Lower leg skin (tissue), 3 donors: ENCODE measurements around the gene SMOC2.

Experiments
- POLR2A ChIP-seq, 2 donors: fragments of 450-650 bp; IDR thresholded peaks; one replicate each; pipeline ENCODE4 v1.6.1; 2016 to 2017; ENCODE audit warnings: antibody characterized with exemption in 2 of 2, mild to moderate bottlenecking in 1 of 2, moderate library complexity in 1 of 2
- TF ChIP-seq, protein P1 (sequence below), 3 donors: fragments of 450-650 bp; IDR thresholded peaks; one replicate each; pipeline ENCODE4 v1.5.1; 2016; ENCODE audit warnings: antibody characterized with exemption in 3 of 3, mild to moderate bottlenecking in 3 of 3, moderate library complexity in 2 of 3

DNA sequence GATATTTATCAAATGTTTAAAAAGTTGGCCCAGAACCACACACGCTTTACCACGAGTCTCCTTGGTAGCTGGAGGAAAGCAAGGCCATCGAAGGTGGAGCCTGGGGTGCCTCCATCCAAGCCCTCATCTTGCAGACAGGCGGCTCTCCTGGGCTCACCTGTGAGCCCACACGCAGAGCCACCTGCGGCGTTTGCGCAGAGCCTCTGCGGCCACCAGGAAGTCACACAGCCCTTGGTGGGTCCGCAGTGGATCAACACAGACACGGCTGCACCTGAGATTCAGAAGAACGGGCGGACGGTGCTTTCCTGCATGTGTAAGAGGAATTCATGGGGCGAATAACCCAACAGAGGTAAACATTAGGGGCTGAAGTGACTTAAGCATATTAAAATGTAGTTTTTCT, 24.5 kb upstream of the SMOC2 start:
- TF ChIP-seq, protein P1, sequence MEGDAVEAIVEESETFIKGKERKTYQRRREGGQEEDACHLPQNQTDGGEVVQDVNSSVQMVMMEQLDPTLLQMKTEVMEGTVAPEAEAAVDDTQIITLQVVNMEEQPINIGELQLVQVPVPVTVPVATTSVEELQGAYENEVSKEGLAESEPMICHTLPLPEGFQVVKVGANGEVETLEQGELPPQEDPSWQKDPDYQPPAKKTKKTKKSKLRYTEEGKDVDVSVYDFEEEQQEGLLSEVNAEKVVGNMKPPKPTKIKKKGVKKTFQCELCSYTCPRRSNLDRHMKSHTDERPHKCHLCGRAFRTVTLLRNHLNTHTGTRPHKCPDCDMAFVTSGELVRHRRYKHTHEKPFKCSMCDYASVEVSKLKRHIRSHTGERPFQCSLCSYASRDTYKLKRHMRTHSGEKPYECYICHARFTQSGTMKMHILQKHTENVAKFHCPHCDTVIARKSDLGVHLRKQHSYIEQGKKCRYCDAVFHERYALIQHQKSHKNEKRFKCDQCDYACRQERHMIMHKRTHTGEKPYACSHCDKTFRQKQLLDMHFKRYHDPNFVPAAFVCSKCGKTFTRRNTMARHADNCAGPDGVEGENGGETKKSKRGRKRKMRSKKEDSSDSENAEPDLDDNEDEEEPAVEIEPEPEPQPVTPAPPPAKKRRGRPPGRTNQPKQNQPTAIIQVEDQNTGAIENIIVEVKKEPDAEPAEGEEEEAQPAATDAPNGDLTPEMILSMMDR (IDR thresholded peaks at IDR 0.05): no peak
- TF ChIP-seq POLR2A (IDR thresholded peaks at IDR 0.05): no peak
